GM19455 (cell line): Measurements from ENCODE around the gene MSH3.
"Not testable (repeated sequence)": the region's sequence is repeated elsewhere in the genome, so short reads cannot be mapped to it uniquely, and the experiment has no call there.

ENCODE experiments used
- ATAC-seq: cut with Tn5 transposase; IDR thresholded peaks from one replicate; pipeline ENCODE4 v1.9.1; 2021; ENCODE audit not compliant: unreplicated experiment

The MSH3 gene

DNA sequence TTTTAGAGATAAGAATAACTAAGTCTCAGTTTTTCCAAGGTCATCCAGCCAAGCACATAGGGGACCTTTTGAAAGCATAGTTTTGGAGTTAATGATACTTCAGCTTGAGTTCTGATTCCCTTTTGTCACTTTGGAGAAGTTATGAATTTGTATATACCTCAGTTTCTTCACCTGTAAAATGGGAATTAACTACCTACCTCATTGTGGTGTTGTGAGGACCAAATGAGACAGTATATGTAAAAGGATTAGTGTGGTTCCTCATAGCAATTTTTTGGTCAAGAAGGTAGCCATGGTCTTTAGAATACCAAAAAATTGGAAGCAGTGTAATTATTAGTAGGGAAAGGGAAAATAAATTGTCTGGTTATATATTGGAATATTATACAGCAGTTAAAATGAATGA lies 98.0 kb downstream of the MSH3 start:
- no peak for ATAC-seq

DNA sequence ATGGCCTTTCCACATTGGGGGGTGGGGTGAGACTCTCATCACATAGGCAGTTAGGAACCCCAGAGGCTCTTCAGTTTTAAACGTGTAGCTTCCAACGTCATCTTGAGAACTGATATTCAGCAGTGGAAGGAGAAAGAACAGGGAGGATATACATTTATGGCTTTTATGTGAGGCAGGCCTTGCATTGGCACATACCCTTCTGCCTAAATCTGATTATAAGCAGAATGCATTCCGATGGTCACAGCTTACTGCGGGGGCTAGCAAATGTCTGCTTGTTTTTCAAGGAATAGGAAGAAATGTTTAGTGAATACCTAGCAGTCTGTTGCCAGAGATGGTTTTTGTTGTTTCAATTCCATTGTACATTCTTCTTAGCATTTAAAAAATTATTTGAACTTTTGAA lies 99.3 kb downstream of the MSH3 start:
- no peak for ATAC-seq

DNA sequence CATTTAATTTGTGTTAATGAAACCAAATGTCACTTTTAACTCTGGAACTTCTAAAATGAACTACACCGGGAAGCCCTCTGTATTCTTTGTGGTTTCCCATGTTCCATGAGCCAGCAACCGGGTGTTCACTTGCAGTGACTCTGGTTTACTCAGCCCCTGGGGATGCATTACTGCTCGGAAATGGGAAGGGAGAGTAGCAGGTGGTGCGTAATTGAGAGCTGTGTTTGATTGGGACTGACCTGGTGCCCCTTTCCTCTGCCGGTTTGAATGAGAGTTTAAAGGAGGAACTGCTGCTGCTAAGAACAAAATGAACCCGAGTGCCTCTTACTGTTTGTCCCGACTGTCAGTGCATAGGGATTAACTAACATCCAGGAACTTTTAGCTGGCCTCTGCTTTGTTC lies 100.4 kb downstream of the MSH3 start:
- no peak for ATAC-seq

DNA sequence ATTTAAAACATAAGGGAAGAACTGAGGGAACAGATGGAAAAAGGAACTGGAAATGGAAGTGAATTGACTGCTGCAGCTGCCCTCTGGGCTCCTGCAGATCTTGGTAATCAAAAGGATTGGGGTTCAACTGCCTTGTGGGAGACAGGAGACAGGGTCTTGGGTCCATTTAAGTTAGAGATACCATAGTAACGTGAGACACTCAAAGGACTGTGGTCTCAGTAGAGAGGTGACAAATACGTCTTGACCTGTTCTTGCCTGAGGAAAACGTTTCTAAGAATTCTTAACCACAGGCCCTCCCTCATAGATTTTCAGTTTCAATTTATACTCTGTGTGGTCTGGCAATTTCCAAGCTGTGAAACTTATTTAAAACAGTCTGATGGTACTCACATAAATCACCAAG lies 101.2 kb downstream of the MSH3 start:
- peak; percentile 99 for ATAC-seq

DNA sequence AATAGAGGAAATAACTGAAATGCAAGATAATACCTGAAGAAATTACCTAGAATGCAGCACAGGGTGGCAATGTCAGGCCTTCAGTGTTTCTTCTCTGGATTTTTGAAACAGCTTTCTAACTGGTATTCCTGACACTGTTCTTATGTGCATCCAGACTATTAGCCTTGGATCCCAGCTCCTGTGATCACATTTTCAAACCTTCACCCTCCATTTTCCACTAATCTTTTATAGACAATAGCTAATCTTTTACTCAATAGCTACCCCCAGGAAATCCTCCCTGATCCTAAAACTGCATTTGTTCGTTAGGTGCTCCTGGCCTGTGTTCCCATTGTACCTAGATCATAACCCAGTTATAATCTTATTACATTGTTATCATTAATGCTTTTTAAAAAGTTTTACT lies 101.8 kb downstream of the MSH3 start:
- ATAC-seq, result peak; percentile 4

DNA sequence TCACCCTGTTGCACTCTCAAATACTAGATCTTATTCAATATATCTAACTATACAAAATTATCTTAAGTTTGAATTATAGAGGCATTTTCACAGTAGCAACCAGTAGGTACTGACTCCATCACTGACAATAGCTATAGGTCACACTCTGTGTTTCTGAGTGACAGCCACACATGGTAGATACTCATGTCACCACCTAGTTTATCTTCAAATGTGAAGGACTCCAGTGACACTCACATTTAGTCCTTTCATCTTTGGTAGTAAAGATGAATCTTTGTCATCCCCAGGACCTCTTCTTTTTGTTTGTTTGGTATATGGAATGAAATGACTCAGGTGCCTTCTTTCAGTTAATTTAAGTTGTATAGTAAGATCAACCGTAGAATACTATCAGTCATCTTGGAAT lies 102.8 kb downstream of the MSH3 start:
- ATAC-seq, result no peak

DNA sequence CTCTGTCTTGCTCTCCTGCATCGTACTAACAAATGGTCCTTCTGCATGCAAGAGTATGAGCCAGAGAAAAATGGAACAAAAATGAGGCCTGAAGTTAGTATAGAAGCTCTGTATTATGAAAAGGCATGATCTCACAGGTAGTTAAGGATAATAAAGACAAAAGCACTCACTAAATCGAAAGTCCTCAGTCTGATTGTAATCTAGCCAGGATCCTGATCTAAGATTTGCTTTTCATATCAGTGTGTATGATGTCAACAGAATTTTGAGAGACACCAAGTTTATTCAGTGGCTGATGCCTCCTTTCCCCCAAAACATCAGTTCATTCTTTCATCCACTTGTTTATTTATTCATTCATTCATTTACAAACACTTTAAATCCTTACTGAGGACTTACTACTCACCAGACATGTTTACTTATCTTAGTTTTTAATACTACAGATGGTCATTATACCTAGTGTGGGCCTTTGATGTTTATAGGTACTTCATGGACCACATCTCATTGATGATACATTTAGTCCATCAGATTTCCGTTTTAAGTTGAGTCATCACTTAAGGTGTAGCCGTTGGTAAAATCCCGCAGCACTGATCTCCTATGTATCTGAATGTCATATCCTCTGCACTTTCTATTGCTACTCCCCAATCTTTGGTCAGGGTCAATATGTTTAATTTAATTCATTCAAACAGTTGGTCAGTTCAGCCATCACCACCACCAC lies 105.6 kb downstream of the MSH3 start:
- ATAC-seq, result no peak

DNA sequence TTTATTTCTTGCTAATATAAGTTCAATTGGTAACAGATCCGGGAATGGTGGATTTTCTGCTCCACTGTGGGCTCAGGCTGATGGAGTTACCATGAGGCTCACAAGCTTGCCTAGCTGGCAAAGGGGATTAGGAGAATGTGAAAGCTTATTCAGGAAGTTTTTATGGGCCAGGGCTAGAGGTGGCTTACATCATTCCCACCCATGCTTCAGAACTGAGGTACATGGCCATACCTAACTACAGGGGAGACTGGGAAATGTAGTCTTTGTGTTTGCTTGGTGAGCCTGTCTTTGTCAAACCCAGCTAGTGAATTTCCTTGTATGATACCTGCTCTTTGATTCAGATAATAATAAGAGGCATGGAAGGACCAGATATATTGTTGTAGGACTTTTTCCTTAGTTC lies 106.2 kb downstream of the MSH3 start:
- ATAC-seq, result no peak

DNA sequence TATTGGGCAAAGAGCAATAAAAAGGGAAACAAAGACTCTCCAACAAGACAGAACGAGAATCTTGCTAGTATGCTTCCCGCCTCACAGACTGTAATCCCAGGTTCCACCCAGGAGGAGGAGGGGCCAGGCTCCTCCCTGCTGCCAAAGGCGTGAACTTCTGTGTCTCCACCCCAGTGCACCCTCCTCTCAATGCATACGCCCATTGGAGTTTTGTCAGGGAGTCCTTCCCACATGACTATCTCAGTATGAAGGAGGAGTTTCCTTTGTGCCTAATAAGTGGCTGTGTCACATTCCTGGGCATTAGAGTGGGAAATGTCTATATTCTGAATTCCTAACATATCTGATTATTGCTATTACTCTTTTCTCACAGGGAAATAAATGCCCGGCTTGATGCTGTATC lies 106.7 kb downstream of the MSH3 start:
- no peak for ATAC-seq

DNA sequence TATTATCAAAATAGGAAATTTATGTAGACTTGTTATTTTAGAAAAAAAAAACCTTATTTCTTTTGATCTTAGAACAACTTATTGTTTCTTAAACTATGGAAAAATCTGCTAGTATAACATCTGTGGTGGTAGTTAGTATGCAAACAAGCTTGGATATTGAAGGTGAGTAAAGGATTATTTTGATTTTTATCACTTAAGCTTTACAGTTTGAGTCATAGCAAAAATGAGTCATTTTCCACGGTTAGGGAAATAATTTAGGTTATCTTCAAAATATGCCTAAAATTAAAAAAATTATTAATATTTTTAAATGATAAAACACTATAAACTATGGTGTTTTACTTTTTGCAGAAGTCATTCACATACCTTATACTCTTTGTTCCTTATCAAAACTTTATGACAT lies 107.5 kb downstream of the MSH3 start:
- no peak for ATAC-seq

DNA sequence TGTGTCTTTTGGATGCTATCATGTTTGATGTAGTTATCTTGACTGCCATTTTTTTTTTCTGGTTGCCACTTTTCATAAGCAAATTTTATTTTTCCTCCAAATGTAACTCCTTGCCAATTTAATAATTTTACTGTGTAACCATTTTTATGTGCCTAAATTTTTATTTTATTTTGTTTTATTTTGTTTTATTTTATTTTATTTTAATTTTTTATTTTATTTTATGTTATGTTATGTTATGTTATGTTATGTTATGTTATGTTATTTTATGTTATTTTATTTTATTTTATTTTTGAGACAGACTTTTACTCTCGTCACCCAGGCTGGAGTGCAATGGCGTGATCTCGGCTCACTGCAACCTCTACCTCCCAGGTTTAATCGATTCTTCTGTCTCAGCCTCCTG lies 108.1 kb downstream of the MSH3 start:
- no peak for ATAC-seq

DNA sequence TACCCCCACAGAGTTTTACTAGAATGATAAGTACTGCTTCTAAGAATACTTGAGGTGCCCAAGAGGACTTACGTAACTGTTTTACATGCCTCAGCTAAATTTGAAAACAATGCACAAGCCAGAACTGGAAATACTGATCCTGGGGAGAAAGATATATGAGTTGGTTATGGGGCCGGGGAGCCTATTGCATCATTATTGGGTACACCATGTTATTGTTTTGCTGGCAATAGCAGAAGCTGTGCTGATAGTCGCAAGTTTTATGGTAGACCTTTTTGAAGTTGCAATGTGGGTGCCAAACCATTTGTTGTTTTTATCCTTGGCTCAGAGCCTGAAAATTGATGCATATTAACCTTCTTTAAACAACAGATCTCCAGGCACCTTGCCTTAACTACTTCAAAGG lies 108.8 kb downstream of the MSH3 start:
- ATAC-seq, result no peak

DNA sequence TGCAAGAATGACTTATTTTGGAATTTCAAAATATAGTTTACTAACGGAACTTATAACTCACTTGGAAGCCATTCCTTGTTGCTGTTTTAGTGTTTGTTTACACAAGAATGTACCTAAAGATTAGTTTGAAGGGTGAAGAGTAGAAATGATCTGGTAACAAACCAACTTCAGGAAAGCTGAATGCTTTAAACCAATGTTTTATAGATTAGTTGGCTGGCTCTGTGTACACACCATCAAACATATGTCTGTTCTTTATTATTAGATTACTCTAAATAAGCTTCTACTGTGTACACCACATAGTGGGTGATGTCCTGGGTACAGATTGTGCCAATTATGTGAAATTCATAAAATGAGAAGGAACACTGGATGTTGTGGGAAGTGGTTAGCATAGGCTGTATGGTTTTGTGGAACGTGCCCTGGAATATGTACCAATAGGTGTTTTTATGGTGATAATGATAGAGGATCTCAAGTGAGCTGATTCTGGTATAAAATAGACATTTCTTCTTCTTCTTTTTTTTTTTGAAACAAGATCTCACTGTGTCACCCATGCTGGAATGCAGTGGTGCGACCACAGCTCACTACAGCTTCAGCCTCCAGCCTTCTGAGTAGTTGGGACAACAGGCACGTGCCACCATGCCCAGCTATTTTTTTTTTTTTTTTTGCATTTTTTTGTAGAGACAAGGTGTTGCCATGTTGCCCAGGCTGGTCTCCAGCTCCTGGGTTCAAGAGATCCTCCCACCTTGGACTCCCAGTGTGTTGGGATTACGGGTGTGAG lies 109.6 kb downstream of the MSH3 start:
- ATAC-seq, result no peak

DNA sequence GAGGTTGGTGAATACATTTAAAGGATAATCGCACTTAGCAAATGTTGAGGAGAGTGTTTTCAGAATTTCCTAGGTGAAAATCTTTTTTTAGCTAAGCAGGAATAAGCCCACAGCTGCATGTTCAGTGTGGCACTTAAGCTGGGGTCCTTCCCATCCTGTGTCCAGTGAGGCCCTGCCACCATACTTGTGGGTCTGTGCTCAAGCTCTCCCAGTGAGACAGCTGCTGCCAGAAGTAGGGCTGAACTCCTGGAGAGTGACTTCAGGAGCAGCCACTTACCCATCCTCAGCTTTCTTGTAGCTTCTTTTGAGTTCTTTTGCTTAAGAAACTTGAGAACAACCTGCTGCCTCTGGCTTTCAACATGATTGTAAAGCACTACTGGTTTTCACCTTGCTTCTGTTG lies 110.3 kb downstream of the MSH3 start:
- no peak for ATAC-seq

DNA sequence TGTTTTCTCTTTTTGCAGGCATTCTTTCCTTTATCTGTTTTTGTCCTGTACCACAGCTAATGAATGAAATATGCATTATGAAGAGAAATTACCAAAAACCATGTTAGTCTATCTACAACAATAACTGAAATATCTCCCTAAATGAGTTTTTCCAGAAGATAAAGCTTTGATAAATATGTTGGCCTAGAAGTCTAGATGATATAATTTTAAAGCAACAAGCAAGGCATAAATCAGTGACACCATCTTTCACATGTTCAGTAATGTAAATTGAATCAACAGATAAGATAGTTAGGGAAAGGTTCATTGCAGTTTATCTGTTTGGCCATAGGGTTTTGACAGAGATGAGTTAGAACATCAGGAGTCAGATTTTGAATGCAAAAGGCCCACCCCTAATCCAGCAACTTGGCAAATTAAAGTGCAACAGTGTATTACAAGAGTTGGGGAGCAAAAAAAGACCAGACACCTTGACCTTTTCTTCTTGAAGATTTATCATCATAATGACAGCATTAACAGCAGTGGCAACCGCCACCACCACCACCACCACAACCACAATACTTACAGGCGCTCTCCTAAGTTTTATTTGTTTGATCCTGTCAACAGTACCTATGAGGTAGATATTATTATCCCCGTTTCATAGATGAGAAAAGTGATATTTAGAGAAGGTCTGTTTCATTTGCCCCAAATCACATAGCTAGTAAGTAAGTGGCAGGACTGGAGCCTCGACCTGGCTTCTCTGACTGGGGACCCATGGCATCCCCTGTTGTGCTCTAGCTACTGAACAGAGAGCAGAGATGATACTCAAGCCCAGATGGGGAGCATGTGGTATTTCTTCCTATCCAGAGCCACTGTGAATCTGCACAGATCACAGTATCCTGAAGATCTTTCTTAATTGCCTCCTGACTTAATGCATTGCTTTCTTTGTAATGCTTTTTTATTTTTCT lies 123.2 kb downstream of the MSH3 start:
- ATAC-seq, result no peak

DNA sequence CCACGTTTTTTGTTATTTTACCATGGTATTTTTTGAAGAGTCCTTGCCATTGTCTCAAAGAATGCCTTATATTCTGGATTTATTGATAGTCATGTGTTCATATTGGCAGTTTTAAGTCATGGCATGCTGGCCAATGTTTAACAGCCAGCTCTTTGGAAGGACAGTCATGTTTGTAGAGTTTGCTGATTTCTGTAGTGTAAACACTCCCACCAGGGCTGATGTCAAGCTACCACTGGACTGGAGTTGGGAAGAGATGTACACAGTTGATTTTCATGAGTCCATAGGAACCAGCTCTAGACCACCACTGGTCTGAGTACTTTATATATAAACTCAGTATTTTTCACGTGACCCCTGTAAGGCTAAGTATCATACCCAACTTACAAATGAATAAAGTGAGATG lies 125.6 kb downstream of the MSH3 start:
- no peak for ATAC-seq

DNA sequence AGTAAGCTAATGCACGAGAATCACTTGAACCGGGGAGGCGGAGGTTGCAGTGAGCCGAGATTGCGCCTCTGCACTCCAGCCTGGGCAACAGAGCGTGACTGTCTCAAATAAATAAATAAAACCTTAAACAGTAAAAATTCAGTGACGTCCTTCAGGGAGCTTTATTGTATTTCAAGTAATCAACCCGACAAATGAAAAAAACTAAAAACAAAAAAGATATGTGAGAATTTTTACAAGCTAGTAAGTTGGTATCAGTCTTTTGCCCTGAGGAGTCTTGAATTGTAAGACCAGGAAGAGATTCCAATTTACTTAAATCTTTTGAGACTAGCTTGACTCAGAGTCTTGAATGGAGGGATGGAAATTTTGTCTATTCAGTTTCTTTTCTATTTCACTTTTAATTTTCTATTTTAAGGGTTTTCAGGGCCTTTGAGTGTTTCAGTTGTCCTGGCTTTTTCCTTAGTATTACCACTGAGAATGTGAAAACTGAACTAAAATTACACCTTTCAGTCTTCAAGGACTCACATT lies 126.4 kb downstream of the MSH3 start:
- ATAC-seq, result no peak

DNA sequence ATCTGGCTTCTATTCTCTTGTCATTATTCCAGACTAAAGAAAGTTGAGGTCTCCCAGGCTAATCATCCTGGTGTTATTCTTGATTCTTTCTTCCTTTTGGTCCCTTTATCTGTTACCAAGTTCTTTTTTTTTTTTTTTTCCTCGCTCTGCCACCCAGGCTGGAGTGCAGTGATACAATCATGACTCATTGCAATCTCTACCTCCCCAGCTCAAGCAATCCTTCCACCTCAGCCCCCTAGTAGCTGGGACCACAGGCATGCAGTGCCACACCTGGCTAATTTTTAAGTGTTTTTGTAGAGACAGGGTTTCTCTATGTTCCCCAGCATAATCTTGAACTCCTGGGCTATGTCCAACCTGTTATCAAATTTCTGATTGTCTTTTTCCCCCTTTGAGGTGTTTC lies 126.9 kb downstream of the MSH3 start:
- ATAC-seq, result no peak

DNA sequence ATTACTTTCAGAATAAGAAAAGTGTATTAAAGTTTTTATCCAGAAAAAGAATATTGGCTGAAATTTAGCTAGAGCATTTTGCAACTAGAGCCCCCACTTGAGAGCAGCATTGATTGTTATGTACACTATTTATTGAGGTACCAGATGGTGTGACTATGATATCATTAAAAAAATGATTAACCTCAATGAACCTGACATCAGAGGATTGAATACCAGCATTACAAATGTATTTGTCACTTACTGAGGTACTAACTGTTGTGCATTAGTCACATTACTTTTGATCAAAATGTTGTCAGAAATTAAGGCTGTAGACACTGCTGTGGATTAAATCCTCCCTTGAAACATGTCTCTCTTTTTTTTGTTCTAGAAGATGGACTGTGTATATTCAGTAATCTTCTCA lies 128.2 kb downstream of the MSH3 start:
- ATAC-seq, result no peak

DNA sequence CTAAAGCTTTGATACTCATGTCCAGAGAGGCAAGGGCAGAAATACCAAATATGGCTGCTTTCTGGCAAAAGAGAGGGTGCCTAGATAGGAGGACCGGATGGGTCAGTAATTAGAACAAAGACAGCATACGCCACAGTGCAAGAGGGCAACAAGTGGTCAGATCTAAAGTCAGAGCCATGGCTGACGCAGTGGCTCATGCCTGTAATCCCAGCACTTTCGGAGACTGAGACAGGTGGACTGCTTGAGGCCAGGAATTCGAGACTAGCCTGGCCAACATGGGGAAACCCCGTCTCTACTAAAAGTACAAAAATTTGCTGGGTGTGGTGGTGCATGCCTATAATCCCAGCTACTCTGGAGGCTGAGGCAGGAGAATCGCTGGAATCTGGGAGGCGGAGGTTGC lies 129.3 kb downstream of the MSH3 start:
- not testable (repeated sequence) for ATAC-seq

DNA sequence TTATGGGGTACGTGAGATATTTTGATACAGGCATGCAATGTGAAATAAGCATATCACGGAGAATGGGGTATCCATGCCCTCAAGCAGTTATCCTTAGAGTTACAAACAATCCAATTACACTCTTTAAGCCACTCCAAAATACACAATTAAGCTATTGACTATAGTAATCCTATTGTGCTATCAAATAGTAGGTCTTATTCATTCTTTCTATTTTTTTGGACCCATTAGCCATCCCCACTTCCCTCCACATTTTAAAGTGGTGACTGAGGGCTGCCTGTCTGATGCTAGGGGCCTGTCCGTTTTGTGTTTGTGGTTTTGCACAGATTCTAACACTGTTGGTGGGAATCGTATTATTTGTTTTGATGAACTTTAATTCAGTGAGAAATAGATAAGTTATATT lies 130.0 kb downstream of the MSH3 start:
- ATAC-seq, result no peak
